Fibroblast of skin of scalp (primary cell): ENCODE results near the gene ZNF776.
"Not testable (repeated sequence)": the region's sequence is repeated elsewhere in the genome, so short reads cannot be mapped to it uniquely, and the experiment has no call there.

ENCODE experiments used
- DNase-seq: peaks from one replicate; pipeline ENCODE4 v3.0.0-alpha.2; 2013

The ZNF776 gene

DNA sequence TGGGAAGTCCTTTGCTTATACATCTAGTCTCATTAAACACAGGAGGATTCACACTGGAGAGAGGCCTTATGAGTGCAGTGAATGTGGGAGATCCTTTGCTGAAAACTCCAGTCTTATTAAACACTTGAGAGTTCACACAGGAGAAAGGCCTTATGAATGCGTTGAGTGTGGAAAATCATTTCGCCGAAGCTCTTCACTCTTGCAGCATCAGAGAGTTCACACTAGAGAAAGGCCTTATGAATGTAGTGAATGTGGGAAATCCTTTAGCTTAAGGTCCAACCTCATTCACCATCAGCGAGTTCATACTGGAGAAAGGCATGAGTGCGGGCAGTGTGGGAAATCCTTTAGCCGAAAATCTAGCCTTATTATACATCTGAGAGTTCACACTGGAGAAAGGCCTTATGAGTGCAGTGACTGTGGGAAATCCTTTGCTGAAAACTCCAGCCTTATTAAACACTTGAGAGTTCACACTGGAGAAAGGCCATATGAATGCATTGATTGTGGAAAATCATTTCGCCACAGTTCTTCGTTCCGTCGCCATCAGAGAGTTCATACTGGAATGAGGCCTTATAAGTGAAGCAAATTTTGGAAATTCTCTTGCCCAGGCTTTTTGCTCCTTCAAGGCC, 32.7 kb downstream of the ZNF776 start:
- DNase-seq: no peak

DNA sequence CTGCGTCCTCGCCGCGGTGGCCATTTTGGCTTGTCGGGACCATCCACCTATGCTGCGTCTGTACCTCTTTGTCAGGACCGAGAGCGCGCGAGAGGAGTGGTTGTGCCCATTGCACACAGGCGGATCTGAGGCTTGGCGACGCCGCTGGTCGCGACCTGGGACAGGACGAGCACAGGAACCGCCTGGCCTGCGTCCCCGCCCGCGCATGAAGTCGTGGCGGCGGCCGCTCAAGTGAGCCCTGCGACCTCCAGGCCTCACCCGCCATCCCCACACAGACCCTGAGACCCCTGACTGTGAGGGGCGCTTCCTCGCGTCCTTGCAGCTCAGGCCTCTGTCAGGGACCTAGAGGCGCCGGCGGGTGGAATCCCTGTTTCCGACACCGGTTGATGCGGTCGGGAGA, 39.7 kb downstream of the ZNF776 start:
- no peak for DNase-seq

DNA sequence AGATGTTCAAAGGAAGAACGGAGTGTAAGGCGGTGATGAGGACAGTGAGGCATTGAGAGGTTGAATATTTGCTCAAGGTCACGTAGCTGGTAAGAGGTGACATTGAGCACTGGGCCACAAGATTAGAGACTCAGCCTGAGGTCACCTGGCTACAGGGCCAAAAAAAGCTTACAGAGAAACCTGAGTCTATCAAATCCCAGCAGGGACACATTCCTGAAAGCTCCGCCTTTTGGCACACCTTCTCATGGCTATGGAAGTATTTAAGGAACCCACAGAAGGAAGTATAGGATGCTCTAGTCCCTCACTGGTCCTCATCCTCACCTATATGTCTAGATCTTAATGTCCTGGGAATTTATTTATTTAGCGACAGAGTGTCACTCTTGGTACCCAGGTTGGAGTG, 40.3 kb downstream of the ZNF776 start:
- DNase-seq: no peak

DNA sequence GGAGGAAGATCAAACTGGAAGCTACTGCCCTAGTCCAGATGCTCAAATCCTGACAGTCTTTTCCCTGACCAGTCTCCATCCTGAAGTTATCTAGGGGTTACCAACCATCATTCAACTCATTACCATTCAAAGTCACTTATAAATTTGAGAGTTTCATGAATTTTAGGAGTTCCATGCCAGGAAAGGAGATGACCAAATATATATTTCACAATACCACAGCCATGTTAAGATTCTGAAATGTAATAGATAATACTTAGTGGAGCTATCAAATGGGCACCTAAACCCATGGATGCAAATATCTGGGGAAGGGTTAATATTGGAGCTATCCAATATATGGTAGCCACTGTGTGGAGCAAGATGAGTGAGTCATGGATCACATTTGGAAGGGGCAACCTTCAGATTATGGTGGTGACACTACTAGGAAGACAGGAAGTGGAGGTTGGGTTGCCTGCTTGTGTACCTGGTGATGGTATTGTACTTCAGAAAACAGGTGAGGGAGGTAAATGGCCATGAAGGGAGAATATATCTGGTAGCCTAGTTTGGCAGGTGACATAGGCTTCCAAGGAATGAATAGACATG, 41.6 kb downstream of the ZNF776 start:
- DNase-seq: no peak

DNA sequence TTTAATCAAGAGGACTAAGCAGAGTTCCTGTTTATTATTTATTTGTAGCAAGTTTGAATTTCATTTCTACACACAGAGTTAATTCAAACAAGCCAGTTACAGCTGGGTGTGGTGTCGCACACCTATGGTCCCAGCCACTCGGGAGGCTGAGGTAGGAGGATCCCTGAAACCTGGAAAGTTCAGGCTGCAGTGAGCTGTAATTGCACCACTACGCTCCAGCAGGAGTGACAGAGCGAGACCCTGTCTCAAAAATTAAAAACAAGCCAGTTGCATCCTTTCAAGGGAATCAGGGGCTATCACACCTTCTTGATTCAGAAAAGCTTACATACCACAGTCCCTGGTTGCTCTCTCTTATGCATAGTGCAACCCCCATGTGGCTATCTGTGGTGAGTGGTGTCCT, 42.7 kb downstream of the ZNF776 start:
- DNase-seq: no peak

DNA sequence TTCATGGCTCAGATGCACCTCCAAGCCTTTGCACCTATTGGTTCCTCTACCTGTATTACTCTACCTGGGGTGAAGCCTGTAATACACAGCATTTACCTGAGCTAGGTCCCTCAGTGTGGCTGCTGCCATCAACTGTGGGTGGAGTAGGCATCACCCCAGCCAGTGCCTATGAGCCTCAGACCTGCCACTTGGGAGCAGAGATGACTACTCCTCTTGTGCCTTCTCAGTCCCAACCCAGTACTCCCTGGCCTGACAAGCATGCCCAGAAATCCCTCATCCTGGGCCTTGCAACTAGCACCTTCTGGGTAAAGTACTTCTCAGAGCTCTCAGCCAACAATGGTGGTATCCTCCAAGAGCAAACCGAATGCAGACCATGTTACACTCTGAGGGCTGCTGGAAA, 50.0 kb downstream of the ZNF776 start:
- DNase-seq: not testable (repeated sequence)

DNA sequence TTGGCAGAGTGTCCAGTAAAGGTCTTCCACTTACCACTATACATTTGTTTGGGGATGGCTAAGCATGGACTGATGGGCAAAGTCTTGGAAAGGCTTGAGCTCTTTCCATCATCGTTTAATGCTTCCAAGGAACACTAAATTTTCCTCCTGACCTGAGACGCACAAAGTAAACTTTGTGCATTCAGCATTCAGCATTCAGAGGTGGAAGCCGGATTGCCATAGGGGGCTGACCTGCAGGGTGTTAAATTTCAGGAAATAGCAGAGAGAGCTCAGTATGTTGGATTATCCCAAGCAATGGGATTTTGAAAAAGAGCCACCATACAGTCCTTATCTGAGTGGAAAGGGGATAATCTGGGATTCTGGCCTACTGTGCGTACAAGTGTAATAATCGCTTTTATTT, 54.1 kb downstream of the ZNF776 start:
- DNase-seq: no peak

DNA sequence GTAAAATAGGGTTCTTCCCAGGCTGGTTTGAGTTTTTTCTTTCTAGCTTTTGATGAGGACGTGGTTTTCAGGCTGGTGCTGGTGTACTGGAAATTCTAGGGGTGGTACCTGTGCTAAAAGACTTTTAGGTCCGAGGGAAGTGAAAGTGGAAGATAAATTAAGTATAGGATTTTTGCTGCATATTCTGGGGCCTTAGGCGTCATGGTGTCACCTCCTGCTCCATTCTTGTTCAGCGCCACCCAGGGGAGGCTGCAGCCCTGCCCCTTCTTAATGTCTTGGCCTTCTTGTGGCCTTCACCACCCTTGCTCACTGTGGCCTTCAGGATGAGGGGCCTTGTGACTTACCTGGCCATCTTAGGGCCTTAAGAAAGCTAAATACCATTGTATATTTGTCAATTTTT, 55.7 kb downstream of the ZNF776 start:
- no peak for DNase-seq

DNA sequence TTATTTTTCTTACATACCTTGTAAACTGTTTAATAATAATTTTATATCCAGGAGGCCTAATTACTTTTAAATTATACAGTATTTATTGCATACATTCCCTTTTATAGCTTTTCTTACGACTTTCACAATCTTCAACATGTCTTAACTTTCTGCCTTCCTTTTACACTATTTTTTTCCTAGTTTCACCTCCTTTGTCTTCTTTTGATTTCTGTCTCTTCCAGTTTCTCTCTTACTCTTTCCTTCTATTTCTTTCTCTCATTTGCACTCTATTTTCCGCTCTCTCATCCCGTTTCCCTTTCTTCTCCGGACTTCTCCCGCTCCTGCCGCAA, 56.6 kb downstream of the ZNF776 start:
- no peak for DNase-seq

DNA sequence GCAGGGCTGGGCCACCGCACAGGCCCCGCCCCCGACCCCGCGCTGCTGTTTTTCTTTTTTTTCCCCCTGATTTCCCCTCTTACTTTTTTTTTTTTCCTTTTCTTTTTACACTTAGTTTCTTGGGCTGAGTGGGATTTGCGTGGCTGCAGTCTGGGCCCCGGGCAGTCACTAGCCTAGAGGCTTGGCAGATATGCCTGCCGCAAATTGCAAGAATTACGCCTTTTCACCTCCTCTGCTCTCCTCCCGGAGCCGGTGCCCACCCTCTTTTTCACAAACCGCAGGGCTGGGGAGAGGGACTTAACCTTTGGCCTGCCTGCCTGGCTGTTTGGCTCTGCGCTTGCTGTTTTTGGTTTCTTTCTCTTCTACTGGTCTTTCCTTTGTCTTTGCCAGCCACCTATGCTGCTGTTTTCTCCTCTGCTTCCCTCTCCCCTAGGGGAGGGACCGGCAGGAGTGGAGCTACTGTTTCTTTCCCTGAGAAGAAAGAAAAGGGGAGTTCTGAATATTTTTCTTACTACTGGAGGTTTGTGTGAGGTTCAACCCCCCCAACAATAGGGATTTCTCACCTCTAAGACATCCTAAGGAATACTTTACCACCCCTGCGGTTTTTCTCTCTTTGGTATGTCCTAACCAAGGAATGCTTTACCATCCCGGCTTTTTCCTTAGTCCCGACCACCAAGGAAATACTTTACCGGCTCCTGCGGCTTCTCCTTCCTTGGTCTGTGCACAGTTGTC, 57.1 kb downstream of the ZNF776 start:
- peak; percentile 97 for DNase-seq

DNA sequence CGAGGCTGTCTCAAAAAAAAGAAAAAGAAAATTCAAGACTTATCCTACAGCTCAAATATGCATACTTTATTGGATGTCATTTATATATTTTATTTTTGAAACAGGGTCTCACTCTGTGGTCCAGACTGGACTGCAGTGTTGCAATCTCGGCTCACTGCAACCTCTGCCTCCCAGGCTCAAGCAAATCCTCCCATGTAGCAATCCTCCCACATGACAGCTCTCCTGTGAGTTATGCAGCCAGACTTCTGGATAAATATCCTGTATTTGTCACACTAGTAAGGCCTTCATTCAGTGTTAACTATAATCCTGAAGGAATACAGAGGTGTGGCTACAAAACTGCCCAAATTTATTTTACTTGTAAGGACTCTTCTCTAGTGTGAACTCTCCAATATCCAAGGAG, 60.9 kb downstream of the ZNF776 start:
- no peak for DNase-seq
